Ramos (cell line): ENCODE measurements around the gene CENPX.

ENCODE experiments used
- in situ Hi-C: fragments of 300-500 bp; cut with MboI; formaldehyde crosslinking; loops from one replicate; pipeline ENCODE4 v1.14.3; 2022; ENCODE audit warnings: low sequenced_read_pairs; ENCODE audit not compliant: unreplicated experiment

The CENPX gene

DNA sequence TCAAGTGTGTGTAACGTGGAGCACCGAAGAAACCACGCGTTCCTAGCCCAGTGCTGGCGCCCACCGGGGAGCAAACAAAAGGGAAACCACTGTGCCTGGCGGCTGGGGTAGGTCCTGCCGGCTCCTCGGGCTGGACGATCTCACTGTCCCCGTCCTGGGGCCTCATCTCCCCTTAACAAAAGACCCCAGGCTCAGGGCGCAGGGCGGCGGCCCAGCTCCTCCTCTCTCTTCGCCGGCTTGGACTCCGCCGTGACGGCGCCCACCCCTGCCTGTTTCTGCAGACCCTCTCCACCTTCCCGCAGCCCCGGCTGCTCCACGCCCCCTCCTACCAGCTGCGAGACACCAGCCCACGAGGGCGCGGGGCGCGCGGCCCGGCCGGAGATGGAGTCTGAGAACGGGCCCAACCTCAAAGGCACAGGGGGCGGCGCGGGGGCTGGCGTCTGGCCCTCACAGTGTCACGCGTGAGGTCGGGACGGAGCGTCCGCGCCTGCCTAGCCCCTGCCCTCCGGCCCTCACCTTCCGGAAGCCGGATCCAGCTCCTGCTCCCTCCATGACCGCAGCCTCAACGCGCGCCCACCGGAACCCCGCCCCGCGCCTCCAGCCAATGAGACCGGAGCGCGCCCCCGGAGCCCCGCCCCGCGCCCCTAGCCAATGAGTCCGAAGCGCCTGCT lies at the start of gene CENPX:
CENPX (minus strand) TSS at position 569 of the 671 bp plus-strand sequence; CDS start at position 552, 17 bp downstream.
- in situ Hi-C loops, result loop anchor here (5.0 kb wide), 1 partner anchor 65 kb away; no protein-coding TSS in a partner anchor

GRCh38 chr17:82070611-82071010 lies 47.9 kb upstream of the CENPX start:
- in situ Hi-C loops, result no loop called here

DNA sequence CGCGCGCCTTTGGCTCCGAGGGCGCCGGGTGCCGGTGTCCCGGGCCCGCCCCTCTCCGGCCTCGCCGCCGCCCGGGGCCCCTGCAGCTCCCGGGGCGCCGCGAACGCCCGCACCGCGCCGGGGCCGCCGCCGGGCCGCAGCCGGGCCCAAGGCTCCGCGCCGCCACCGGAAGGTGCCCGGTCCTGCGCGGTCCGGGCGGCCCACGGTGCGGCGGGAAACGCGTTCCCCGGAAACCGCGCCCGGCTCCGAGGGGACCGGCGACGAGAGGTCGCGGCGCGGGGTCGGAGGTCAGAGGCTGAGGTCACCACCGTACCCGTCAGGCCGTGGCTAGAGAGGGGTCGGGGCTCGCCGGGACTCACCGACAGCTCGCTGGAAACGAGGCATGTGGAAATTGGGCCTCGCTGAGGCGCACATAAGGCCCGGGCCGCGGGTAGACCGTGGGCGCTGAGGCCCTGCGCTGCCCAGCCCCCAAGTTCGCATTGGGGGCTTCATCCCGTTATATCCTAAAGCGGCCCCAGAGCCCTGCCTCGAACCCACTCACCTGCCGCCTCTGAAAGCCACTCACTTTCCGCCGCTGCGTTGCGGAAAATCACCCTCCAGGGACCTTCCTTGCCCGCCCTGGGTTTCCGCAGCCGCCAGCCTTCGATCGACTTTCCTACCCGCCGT lies 43.1 kb upstream of the CENPX start, which contains the start of gene DUS1L:
DUS1L (minus strand) TSS at position 167 of the 666 bp plus-strand sequence. CDS start 745 bp downstream, outside the sequence.
- in situ Hi-C loops, result no loop called here

- in situ Hi-C loops, result no loop called here
Observed at GRCh38 chr17:82065193-82065637, 42.5 kb upstream of the CENPX start.

DNA sequence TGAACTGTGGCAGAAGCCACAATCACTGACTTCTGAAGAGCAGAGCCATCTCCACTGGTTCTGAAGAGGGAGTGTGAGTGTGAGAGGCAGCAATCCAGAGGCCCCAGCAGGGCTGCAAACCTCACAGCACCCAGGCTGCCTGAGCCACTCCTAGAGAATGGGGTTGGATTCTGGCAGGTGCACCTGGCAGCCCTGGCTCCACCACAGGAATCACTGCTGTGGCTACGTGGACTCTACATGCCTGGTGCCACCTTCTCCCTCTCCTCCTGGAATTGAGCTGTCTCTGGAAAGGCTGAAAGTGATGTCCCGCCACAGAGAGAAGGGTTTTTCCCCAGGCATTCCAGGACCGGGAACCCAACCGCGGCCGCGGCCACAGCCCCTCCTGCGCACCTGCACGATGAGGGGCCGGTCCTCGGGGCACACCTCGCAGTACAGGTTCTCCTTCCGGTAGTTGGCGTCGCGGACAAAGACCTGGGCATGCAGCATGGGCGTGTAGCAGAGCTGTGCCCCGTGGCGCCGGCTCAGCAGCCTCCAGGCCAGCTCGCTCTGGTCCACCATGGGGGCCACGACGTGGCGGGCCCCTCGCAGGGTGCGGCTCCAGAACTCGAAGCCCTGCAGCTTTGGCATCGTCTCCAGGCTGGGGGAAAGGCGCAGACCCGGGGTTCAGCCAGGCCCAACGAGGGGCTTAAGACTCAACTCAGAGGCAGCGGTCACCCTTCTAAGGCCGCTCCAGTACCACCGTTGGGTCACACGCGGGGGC lies 41.9 kb upstream of the CENPX start:
- in situ Hi-C loops, result no loop called here

DNA sequence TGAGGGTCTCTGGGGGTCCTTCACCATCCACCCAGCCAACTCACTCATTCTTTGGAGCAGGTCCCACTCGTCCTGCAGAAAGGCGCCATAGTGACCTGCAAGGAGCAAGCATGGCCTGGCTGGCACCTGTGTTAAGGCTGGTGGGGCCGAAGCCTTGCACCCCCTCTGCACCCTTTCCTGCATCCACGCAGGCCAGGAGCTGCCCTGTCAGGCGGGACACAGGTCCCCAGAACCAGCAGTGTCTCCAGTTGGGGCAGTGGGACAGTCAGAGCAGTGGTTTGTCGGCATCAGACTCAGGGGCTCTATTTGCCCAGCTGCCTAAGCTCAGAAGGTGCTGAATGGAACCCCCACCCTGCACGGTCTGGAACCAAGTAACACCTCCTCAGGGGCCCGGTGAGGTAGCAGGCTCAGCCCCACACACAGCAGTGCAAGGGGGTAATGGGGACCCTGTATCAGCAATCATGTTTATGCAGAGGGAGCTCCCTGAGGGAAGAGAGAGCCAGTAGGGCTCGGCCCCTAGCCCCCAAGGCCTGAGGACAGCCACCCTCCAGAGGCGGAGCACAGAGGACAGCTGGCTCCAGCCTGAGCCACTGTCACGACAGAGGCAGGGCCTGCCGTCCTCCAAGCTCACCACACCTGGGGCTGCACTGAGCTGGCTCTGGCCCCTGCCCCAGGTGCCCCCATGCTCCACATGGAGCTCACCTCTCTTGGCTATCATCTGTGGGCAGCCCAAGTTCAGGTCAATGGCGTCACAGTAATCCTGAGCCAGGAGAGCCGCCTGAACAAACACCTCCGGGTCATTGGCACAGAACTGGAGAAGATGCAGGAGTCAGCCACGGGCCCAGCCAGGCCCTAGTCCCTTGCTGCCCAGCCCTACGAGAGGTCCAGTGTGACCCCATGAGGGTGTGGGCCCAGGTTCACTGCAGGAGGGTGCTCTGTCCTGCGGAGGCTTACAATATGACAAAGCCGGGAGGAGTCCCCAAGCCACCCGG lies 41.0 kb upstream of the CENPX start:
- in situ Hi-C loops, result no loop called here

DNA sequence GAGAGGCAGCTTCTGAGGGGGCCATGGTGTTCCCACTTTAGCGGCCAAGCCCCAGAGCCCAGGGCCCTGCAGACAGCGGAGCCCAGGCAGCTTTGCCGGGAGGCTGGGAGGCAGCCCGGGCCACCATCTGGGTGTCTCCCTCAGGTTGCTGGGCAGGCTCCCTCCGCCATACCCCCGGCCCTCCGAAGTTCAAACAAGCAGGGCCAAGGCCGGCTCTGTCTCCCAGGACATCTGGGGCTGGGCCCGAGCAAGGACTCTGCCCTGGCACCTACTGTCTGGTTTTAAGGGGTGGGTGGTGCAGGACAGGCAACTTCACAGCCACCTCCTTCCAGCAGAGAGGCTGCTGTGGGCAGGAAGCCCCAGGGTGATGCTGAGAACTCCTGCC lies 40.3 kb upstream of the CENPX start:
- in situ Hi-C loops, result no loop called here

DNA sequence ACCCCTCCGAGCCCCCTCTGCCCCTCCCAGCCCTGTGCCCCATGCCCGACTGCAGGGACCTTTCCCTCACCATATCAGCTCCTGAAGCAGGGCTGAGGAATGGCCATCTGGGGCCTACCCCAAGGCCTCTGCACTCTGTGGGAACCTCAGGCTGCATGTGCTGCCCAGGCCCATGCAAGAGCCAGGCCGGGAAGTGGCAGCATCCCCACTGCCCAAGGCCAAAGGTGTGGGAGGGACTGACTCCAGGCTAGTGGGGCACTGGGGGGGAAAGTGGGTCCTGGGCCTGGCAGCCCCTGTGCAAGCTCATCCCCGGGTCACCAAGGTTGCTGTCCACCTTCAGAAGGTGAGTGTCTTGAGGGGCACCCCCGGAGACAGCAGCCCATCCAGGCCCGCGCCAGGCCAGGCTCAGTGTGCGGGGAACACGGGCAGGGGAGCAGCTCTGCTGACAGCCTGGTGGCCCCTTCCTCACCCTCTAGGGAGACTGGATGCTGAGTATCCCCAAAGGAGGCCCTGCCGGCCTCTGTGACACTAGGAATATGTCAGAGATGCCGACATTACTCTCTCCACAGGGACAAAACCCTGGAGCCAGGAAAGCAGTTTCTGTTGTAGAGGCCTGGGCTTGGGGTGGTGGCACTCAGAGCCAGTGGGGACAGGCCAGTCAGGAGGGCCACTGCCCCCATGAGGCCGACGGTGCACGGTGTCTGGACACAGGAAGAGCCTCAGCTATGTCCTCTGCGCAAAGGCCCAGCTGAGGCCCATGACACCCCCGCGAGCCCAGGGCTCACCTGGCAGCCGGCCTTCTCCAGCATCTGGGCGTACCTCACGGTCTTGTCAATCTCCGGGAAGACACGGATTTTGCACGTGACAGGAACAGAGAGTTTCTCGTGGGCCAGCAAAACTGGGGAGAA lies 39.7 kb upstream of the CENPX start:
- in situ Hi-C loops, result no loop called here

DNA sequence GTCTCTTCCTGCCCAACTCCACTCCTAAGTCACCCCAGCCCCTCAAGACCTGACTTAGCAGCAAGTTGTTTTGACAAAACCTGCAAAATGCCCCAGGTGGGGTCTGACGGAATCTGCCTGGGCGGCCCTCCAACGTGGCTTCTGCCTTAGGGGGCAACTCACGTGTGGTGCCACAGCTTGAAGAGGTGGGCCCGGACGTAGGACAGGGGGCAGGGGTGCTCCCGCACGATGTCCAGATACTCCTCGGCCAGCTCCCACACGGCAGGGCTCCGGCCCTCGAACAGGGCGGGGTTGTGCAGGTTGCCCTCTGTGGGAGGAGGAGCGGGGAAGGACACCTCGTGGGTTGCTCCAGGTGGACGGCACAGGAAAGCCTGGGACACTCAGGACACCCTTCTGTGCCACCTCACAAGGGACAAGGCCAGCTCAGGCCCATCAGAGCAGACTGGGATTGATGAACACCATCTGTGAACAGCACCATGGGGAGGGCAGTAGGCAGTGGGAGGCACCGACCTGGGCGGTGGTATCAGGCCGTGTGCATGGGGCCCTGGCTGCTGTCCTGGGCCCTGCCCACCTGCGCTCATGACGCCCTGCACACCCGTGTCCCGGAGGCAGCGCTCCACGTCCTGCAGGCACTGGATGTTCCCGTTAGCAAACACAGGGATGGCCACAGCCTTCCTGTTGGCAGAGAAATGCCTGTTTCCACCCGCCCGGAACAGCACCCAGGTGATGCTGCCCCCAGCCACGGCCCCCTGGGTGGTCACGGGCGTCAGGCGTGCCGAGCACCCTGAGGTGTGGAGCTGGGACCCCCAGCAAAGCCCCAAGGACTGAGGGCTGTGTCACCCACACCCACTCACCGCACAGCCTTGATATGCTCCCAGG lies 38.6 kb upstream of the CENPX start:
- in situ Hi-C loops, result no loop called here

DNA sequence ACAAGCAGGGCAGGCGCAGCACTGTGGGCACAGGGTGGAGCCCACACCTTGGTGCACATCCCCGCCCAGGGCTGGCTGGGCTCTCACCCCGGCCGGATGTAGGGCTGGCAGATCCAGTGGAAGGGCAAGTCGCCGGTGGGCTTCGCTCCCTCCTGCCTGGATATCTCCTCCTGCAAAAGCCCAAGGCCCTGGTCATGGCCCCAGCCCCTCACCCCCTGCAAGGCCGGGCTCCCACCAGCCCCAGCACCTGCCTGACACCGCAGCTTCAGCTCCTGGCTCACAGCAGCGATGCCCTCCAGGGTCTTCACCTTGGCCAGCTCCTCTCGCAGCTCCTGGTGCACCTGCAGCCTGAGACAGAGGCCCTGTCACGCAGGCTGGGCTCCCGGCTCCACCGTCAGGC lies 37.9 kb upstream of the CENPX start:
- in situ Hi-C loops, result no loop called here

DNA sequence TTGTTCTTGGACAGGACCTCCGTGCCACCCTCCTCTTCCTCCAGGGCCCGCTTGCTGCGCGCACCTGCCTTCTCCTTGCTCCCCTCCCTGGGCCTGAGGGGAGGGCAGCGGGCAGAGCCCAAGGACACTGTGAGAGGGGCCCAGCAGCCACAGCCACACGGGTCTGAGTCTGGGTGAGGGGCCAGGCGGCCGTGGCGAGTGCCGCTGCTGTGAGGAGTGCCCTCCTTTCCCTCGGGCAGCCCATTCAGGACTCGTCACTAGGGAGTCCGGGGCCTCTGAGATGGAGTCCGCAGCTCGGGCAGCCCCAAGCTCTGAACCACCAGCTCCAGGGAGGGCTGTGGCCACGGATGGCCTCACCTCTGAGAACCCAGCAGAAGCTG lies 37.3 kb upstream of the CENPX start:
- in situ Hi-C loops, result no loop called here

DNA sequence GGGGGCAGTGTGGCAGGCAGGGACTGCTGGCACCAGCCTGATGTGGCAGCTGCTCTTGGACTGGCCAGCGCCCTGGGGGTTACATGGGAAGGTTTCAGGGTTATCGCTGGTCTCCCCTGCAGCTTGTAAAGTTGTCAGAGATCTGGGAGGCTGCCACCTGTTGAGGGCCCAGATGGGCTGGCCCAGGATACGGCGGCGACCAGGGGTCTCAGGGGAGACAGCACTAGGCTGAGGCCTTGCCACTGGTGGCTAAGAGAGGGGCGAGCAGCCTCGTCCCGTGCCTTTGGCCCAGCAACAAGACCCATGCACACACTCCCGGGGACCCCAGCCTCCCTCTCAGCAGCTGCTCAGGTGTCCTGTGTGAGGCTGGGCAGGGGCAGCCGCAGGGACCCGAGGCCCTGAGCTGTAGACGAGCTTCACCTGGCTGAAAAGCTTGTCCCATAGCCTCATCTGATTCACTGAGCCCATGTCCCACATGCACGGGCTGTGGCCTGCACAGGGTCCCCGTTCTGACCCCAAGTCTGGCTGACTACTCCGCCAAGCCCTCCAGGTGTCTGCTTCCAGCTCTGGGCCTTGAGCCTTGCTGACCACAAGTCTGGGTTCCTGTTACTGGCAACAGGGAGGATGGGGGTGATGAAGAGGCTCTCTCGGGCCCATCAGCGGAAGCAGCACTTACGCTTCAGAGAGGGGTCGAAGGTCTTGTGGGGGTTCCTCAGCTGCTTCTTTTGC lies 36.8 kb upstream of the CENPX start:
- in situ Hi-C loops, result no loop called here

GRCh38 chr17:82058855-82059249 lies 36.2 kb upstream of the CENPX start:
- in situ Hi-C loops, result no loop called here

- in situ Hi-C loops, result no loop called here
Observed at GRCh38 chr17:82058230-82058854, 35.7 kb upstream of the CENPX start.

DNA sequence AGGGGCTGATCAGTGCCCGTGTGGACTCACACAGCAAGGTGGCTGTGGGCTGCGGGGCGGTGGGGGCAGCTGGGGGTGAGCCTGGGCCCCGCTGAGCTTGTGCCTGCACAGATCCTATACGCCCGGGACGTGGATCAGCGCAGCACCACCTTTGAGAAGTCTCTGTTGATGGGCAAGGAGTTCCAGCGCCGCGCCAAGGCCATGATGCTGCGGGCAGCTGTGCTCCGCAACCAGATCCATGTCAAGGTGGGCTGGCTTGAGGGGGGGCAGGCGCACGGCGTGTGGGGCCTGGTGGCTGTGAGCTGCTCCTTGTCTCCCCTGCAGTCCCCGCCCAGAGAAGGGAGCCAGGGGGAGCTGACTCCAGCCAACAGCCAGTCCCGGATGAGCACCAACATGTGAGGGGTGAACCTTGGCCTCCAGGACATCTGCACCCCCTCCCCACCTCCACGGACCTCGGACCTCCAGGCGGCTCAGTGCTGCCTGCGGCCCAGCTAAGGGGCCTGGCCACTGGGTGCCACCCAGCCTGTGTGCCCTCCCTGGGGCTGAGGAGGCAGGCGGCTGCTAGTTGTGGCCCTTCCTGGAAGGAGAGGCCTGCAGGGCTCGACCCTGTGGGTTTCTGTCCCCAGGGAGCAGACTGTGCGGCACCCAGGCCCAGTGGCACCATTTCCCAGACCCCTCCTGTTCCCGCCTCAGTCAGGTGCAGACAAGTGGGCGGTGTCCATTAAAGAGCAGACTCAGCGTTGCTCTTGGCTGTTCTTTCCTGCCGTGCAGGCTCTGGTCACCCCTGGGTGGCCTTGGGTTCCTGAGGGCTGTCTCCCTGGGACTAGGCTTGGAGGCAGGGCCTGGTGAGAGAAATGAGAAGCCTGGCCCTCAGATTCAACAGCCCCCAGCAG lies 34.3 kb upstream of the CENPX start:
- in situ Hi-C loops, result no loop called here
